SK-N-SH (cell line): ENCODE measurements around the gene LZTFL1. TPM values are rescaled to one million over a fixed set of nuclear protein-coding genes. Genes with fewer than 3 reads are reported as not detected.

Source experiments
- CTCF ChIA-PET: fragments of 300-600, 350-600 bp; formaldehyde crosslinking; extraction: SDS; loops from one replicate; lab custom pipeline; 2021; lab: Yijun Ruan, JAX
- POLR2A ChIA-PET: fragments of 350-600 bp; sonication (Branson Sonifier 250); formaldehyde crosslinking; extraction: SDS; loops from one replicate; lab custom pipeline; 2020; ENCODE audit warnings: antibody characterized with exemption, inconsistent platforms; lab: Yijun Ruan, JAX
- DNase-seq: peaks from one replicate; pipeline ENCODE4 v3.0.0; 2012
- H2AFZ ChIP-seq: fragments of 200-600 bp; sonication (generic); 2 replicates; pipeline ENCODE4 v1.8.1; 2016; ENCODE audit warnings: antibody characterized with exemption, mild to moderate bottlenecking, low read depth
- H3F3A ChIP-seq: fragments of 200-600 bp; sonication (generic); replicated peaks from 2 replicates; pipeline ENCODE3; 2016; ENCODE audit warnings: antibody characterized with exemption, mild to moderate bottlenecking; ENCODE audit not compliant: insufficient read depth
- H3K27ac ChIP-seq, 2 experiments: fragments of 200-500 bp in 1 of 2; fragments of 200-600 bp in 1 of 2; sonication (Bioruptor generic) in 1 of 2; sonication (generic), shearing (Covaris generic) in 1 of 2; 2 replicates each; pipeline versions ENCODE4 v1.5.1 to v1.6.1; 2014 to 2016; ENCODE audit warnings: low read depth in 2 of 2, inconsistent platforms in 1 of 2, low read length in 1 of 2, mild to moderate bottlenecking in 1 of 2, mixed read lengths in 1 of 2
- H3K27me3 ChIP-seq: fragments of 200-600 bp; sonication (generic), shearing (Covaris generic); 2 replicates; pipeline ENCODE4 v1.6.1; 2016; ENCODE audit warnings: mixed run types; ENCODE audit not compliant: insufficient read depth
- H3K36me3 ChIP-seq, 2 experiments: fragments of 200-500 bp in 1 of 2; fragments of 200-600 bp in 1 of 2; sonication (Bioruptor generic) in 1 of 2; sonication (generic) in 1 of 2; replicated peaks in 1 of 2; 2 replicates each; pipeline versions ENCODE3 to v1.5.1; 2014 to 2016; ENCODE audit warnings: low read length in 1 of 2, mild to moderate bottlenecking in 1 of 2; ENCODE audit not compliant: insufficient read depth in 2 of 2, control insufficient read depth in 1 of 2
- H3K4me1 ChIP-seq, 2 experiments: fragments of 200-500 bp in 1 of 2; fragments of 200-600 bp in 1 of 2; sonication (Bioruptor generic) in 1 of 2; sonication (generic), shearing (Covaris generic) in 1 of 2; 2 replicates each; pipeline versions ENCODE4 v1.5.1 to v1.6.1; 2014 to 2016; ENCODE audit warnings: low read depth in 1 of 2, low read length in 1 of 2, mixed run types in 1 of 2; ENCODE audit not compliant: insufficient read depth in 2 of 2, control insufficient read depth in 1 of 2
- H3K4me2 ChIP-seq: fragments of 200-600 bp; sonication (generic), shearing (Covaris generic); 2 replicates; pipeline ENCODE4 v1.6.1; 2017; ENCODE audit warnings: mixed run types
- H3K4me3 ChIP-seq, 2 experiments: fragments of 200-500 bp in 1 of 2; fragments of 200-600 bp in 1 of 2; sonication (Bioruptor generic) in 1 of 2; sonication (generic), shearing (Covaris generic) in 1 of 2; 2 replicates each; pipeline versions ENCODE4 v1.5.1 to v1.8.1; 2014 to 2016; ENCODE audit warnings: low read depth in 2 of 2, inconsistent platforms in 1 of 2, low read length in 1 of 2, mild to moderate bottlenecking in 1 of 2, mixed read lengths in 1 of 2, moderate library complexity in 1 of 2
- H3K79me2 ChIP-seq: fragments of 200-600 bp; sonication (generic); 2 replicates; pipeline ENCODE4 v1.8.1; 2017; ENCODE audit warnings: mild to moderate bottlenecking; ENCODE audit not compliant: insufficient read depth
- H3K9ac ChIP-seq: fragments of 200-600 bp; sonication (generic); 2 replicates; pipeline ENCODE4 v1.6.1; 2017; ENCODE audit warnings: mixed run types
- H3K9me2 ChIP-seq: fragments of 200-600 bp; sonication (generic); 2 replicates; pipeline ENCODE4 v1.6.1; 2017; ENCODE audit warnings: mixed run types
- H3K9me3 ChIP-seq: fragments of 200-600 bp; sonication (generic); 2 replicates; pipeline ENCODE4 v1.6.1; 2017; ENCODE audit warnings: mixed run types, mild to moderate bottlenecking, moderate library complexity
- H4K20me1 ChIP-seq: fragments of 200-600 bp; sonication (generic); 2 replicates; pipeline ENCODE4 v1.6.1; 2017; ENCODE audit warnings: mild to moderate bottlenecking, mixed run types; ENCODE audit not compliant: insufficient read depth
- CTCF ChIP-seq: fragments of 200-600 bp; sonication (generic); IDR thresholded peaks from 2 replicates; pipeline ENCODE4 v1.6.1; 2017; ENCODE audit warnings: antibody characterized with exemption, mild to moderate bottlenecking, moderate library complexity
- ELF1 ChIP-seq: IDR thresholded peaks from 2 replicates; pipeline ENCODE4 v1.4.0; 2012
- EZH2phosphoT487 ChIP-seq: fragments of 200-600 bp; sonication (generic); IDR thresholded peaks from 2 replicates; pipeline ENCODE4 v1.6.1; 2017; ENCODE audit warnings: low read depth, mixed run types, mild to moderate bottlenecking, antibody characterized with exemption, moderate library complexity, borderline replicate concordance
- MEF2A ChIP-seq: IDR thresholded peaks from 2 replicates; pipeline ENCODE4 v1.4.0; 2012; ENCODE audit warnings: low read depth, borderline replicate concordance
- MXI1 ChIP-seq: IDR thresholded peaks from 2 replicates; pipeline ENCODE4 v1.6.1; 2012; ENCODE audit warnings: mild to moderate bottlenecking, low read depth, low read length, improper control_type of control experiment
- NFIC ChIP-seq: IDR thresholded peaks from 2 replicates; pipeline ENCODE4 v1.4.0; 2012; ENCODE audit warnings: borderline replicate concordance
- RCOR1 ChIP-seq: fragments of 150-350 bp; IDR thresholded peaks from 2 replicates; pipeline ENCODE4 v1.6.1; 2017; ENCODE audit warnings: antibody characterized with exemption, low read length
- RFX5 ChIP-seq: IDR thresholded peaks from 2 replicates; pipeline ENCODE4 v1.6.1; 2012; ENCODE audit warnings: mild to moderate bottlenecking, improper control_type of control experiment, low read length
- SIN3A ChIP-seq: IDR thresholded peaks from 2 replicates; pipeline ENCODE4 v1.6.1; 2012; ENCODE audit warnings: low read depth, mild to moderate bottlenecking, low read length, moderate library complexity, borderline replicate concordance
- TCF12 ChIP-seq: IDR thresholded peaks from 2 replicates; pipeline ENCODE4 v1.4.0; 2012
- YY1 ChIP-seq: IDR thresholded peaks from 2 replicates; pipeline ENCODE4 v1.4.0; 2012; ENCODE audit warnings: low read depth, mild to moderate bottlenecking
- WGBS: methylation state at CpG from one replicate; pipeline ENCODE4 v1.1.6; 2017; ENCODE audit warnings: low lambda C conversion rate; 5-methylcytosine and 5-hydroxymethylcytosine counted together
- polyA plus RNA-seq, 3 experiments: library from polyadenylated mRNA; depleted of rRNA; stranded (reverse); fragments of >200 nt; gene quantifications; 2 replicates each; pipeline ENCODE4 v1.2.3, GENCODE V29; 2012
- TF ChIP-seq, protein P1 (sequence below): IDR thresholded peaks from 2 replicates; pipeline ENCODE4 v1.6.1; 2012; ENCODE audit warnings: mild to moderate bottlenecking, low read depth, low read length, moderate library complexity
- TF ChIP-seq, protein P2 (sequence below): IDR thresholded peaks from 2 replicates; pipeline ENCODE4 v1.4.0; 2012; ENCODE audit warnings: low read depth, borderline replicate concordance
- TF ChIP-seq, protein P3 (sequence below): fragments of 150-350 bp; IDR thresholded peaks from 2 replicates; pipeline ENCODE4 v1.6.1; 2017; ENCODE audit warnings: antibody characterized with exemption, low read length, low read depth, borderline replicate concordance
- TF ChIP-seq, protein P4 (sequence below): fragments of 150-350 bp; IDR thresholded peaks from 2 replicates; pipeline ENCODE4 v1.6.1; 2016; ENCODE audit warnings: mild to moderate bottlenecking, low read depth, low read length

LZTFL1 gene
- polyA plus RNA-seq, 1 of the 3 experiments (the other 2 are of a cell fraction) = 11.9 TPM

DNA sequence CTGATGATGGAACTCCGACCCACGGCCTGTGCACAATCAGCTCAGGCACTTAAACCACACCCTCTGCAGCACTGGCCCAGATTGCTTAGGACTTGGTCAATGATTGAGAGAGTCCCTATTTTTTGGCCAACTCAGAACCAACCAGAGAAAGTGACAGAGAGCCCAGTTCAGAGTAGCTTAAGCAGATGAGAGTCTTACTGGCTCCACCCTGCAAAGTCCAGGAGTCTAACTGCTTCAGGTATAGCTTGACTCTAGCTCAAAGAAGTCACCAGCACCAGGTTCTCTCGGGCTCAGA is 65.7 kb downstream of the LZTFL1 start:
- Histone ChIP-seq H3K27me3 (peaks cover 20% of the 10 kb centered on the region; the same call in 1 of the 2 replicates), H3K4me1 (no peaks in the 10 kb centered on the region), H3K4me2 (no peak overlapping the region), H3K9ac (no peak overlapping the region), H3K36me3 (no peaks in the 10 kb centered on the region), H3K9me2 (no peaks in the 10 kb centered on the region), H2AFZ (no peak overlapping the region), H3K79me2 (no peaks in the 10 kb centered on the region), H3K27ac (no peak overlapping the region), H3K4me3 (no peak overlapping the region), H3K9me3 (no peaks in the 10 kb centered on the region), H3F3A (no peaks in the 10 kb centered on the region), H4K20me1 (no peaks in the 10 kb centered on the region)
- 52% methylated on average over 3 of the region's 3 CpGs for WGBS
- ChIA-PET CTCF (interaction anchor here (1.1 to 1.8 kb wide), 3 partner anchors 14 to 153 kb away, joined by 3 to 7 read pairs (median 5); no protein-coding TSS in a partner anchor), POLR2A (no interaction called here)
- DNase-seq = no peak
- TF ChIP-seq TCF12 (no peak), RCOR1 (no peak), RFX5 (no peak), EZH2phosphoT487 (no peak), MEF2A (no peak), YY1 (no peak), SIN3A (no peak), ELF1 (no peak), NFIC (no peak), MXI1 (no peak), CTCF (no peak)
- TF ChIP-seq, protein P1, sequence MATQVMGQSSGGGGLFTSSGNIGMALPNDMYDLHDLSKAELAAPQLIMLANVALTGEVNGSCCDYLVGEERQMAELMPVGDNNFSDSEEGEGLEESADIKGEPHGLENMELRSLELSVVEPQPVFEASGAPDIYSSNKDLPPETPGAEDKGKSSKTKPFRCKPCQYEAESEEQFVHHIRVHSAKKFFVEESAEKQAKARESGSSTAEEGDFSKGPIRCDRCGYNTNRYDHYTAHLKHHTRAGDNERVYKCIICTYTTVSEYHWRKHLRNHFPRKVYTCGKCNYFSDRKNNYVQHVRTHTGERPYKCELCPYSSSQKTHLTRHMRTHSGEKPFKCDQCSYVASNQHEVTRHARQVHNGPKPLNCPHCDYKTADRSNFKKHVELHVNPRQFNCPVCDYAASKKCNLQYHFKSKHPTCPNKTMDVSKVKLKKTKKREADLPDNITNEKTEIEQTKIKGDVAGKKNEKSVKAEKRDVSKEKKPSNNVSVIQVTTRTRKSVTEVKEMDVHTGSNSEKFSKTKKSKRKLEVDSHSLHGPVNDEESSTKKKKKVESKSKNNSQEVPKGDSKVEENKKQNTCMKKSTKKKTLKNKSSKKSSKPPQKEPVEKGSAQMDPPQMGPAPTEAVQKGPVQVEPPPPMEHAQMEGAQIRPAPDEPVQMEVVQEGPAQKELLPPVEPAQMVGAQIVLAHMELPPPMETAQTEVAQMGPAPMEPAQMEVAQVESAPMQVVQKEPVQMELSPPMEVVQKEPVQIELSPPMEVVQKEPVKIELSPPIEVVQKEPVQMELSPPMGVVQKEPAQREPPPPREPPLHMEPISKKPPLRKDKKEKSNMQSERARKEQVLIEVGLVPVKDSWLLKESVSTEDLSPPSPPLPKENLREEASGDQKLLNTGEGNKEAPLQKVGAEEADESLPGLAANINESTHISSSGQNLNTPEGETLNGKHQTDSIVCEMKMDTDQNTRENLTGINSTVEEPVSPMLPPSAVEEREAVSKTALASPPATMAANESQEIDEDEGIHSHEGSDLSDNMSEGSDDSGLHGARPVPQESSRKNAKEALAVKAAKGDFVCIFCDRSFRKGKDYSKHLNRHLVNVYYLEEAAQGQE = no peak
- TF ChIP-seq, protein P2, sequence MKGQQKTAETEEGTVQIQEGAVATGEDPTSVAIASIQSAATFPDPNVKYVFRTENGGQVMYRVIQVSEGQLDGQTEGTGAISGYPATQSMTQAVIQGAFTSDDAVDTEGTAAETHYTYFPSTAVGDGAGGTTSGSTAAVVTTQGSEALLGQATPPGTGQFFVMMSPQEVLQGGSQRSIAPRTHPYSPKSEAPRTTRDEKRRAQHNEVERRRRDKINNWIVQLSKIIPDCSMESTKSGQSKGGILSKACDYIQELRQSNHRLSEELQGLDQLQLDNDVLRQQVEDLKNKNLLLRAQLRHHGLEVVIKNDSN = no peak
- TF ChIP-seq, protein P3, sequence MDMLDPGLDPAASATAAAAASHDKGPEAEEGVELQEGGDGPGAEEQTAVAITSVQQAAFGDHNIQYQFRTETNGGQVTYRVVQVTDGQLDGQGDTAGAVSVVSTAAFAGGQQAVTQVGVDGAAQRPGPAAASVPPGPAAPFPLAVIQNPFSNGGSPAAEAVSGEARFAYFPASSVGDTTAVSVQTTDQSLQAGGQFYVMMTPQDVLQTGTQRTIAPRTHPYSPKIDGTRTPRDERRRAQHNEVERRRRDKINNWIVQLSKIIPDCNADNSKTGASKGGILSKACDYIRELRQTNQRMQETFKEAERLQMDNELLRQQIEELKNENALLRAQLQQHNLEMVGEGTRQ = no peak
- TF ChIP-seq, protein P4, sequence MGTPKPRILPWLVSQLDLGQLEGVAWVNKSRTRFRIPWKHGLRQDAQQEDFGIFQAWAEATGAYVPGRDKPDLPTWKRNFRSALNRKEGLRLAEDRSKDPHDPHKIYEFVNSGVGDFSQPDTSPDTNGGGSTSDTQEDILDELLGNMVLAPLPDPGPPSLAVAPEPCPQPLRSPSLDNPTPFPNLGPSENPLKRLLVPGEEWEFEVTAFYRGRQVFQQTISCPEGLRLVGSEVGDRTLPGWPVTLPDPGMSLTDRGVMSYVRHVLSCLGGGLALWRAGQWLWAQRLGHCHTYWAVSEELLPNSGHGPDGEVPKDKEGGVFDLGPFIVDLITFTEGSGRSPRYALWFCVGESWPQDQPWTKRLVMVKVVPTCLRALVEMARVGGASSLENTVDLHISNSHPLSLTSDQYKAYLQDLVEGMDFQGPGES = no peak
